HG02885 (cell line): ENCODE measurements around the gene INSRR.

Experiments
- ATAC-seq: cut with Tn5 transposase; IDR thresholded peaks from one replicate; pipeline ENCODE4 v1.9.1; 2021; ENCODE audit warnings: mild to moderate bottlenecking; ENCODE audit not compliant: unreplicated experiment, poor library complexity

Gene INSRR

DNA sequence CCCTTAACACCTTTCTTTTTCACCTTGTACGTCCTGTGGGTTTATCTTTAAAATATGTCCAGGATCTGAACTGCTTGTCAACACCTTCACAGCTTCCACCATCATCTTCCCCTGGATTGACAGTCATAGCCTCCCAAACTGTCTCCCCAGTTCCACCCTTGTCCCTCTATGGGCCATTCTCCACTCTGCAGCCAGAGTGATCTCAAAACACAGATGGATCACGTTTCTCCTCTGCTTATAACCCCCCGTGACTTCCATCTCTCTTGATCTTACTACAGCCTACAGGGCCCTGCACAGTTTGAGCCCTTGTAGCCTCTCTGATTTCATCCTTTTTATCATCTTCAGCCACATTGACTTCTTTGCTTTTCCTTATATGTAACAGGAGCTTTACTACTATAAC lies 4.3 kb downstream of the INSRR start:
- ATAC-seq: no peak

DNA sequence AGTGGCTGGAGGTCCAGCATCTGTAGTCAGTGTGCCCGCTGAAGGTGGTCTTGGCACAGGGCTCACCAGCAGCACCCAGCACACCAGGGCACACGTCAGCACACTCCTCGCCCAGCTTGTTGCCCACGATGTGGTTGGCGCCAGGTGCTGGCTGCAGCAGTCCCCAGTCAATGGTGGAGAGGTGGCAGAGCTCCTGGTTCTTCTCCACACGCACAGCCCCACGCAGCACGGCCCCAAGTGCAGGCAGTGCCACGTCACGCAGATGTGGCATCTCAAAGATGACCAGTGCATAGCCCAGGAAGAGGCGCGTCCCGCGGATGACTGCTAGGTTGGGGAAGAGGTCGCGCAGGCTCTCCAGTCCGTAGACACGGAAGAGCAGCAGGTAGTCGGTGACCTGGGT lies 5.2 kb downstream of the INSRR start:
- ATAC-seq: no peak

DNA sequence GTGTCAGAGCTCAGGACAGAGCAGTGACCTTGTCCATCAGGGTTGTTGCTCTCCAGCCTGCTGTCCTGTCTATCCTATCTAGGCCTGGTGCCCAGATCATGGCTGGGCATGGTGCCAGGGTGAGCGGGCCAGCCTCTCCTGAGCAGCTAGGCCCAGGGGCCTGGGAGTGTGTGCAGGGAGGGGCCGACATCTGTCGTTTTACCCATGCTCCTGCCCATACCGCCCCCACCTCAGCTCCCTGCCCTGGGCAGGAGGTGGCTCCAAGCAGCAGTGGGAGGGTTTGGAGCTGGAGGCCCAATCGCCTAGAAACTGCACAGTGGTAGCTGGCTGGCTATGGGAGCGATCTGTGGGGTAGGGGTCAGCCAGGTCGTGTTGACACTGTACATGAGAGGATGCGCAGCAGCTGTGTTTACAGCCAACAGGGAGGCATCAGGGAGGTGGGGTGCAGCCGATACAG lies 6.5 kb downstream of the INSRR start:
- no peak for ATAC-seq

DNA sequence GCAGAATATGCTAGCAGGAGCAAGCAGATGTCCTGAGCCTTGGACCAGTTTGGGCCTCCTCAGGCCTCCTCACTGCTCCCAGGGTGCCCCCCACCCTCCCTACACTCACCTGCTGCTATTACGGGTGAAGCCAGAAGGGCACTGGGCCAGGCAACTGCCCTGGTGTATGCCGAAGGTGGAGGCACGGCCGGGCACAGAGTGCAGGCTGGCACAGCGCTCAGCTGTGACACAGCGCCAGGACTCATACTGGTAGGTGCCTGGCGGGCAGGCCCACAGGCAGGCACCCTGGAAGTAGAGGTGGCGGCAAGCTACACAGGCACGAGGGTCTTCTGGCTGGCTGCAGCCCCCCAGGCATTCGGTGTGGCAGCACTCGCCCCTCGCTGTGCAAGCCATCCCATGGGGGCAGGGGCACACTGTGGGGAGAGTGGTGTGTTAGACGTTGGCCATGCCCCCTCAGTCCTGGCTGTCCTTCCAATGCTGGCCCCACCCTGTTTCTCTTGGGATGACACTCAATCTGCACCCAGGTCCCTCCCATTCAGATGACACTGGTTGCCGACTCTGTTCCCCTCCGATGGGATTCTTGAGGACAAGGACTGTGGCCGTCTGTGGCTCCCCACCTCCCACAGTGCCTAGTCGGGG lies 7.0 kb downstream of the INSRR start:
- ATAC-seq: no peak

DNA sequence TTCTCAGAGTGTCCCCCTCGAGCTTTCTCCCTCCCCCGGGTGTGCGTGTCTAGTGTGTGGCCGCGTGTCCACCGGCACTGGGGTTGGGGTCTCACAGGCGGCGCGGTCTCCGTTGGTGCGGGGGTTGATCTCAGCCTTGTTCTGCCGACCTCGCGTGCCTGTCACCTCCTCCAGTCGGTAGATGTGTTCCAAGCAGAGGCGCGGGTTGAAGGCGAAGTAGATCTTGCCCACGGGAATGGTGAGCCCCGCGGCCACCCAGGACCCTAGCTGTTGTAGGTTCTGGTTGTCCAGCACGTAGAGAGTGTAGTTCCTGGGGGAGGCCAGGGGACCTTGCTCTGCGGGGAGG lies 9.8 kb downstream of the INSRR start:
- no peak for ATAC-seq

DNA sequence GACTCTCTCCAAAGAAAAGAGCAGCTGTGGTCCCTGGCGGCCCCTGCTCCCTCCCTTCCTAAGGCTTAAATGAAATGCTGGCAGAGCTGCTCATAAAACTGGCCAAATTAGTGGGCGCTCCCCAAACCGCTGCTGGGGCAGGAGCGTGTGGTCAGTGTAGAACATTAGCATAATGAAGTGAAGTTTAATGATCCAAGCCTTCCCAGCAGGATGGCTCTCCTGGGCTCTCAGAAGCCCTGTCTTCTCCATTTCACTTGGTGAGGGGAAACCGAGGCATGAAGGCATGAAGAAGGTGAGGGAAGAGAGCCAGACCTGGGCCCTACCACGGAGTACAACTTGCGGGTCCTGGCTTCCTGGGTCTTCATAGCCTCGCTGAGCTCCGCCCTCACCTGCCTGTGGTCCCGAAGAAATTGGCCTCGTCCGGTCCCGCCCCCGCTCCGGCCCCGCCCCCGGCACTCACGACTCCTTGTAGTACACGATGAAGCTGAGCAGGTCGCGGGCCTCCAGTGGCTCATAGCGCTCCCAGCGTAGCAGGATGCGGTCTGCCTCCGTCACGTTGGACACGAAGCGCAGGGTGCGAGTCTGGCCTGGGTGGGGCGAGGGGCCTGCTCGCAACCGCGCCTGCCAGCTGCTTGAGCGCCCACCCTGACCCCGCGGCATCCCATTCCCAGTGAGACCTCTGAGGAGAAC lies 10.3 kb downstream of the INSRR start:
- ATAC-seq: no peak

DNA sequence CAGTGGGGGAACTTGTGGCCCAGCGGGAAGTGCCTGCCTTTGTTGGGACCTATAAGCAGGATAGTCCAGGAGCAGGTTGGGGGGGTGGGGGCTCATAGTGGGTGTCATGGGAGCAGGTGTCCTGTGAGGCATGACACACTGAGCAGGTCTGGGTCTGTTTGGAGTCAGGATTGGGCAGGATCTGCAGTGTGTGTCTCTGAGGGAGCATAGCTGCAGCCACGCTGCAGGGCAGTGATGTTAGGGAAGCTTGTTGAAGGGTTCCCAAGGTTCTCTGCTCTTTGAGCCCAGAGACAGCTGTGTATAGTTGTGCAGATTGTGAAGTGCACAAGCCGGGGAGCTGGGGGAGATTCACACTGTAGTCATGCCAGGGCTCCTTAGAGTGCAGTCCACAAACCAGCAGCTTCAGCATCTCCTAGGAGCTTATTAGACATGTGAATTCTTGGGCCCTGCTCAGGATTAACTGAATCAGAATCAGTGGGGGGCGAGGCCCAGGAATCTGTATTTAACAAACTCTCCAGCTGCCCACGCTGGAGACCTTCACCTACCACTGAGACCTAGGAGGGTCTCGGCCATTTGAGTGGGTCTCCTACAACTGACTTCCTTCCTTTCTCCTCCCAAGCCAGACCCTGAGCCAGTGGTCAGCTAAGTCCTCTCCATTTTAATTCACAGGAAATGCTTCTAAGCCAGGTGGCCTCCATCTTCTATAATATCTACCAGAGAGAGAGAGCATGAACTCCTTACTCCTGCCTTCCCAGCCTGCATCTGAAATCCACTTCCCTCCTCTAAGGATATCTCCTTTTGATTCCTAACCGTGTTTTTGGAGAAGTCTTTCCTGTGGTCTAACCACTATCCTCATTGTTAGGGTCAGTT lies 11.1 kb downstream of the INSRR start:
- ATAC-seq: no peak

DNA sequence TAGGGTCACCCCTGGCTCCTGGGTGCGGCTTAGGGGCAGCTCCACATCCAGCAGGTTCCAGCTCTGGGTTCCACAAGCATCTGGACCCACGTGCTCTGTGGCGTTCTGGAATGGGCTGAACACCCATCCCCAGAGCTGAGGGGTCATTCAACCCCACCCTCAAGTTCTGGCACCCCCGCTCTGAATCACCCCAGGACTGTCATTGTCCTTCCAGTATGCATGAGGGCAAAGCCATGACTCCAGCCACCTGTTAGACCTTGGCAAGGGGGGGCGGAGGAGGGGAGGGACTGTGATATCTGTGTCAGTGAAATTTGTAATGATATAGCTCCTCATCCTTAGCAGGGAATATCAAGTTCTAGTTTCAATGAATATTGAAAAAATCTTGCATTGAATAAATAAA lies 12.3 kb downstream of the INSRR start:
- no peak for ATAC-seq

DNA sequence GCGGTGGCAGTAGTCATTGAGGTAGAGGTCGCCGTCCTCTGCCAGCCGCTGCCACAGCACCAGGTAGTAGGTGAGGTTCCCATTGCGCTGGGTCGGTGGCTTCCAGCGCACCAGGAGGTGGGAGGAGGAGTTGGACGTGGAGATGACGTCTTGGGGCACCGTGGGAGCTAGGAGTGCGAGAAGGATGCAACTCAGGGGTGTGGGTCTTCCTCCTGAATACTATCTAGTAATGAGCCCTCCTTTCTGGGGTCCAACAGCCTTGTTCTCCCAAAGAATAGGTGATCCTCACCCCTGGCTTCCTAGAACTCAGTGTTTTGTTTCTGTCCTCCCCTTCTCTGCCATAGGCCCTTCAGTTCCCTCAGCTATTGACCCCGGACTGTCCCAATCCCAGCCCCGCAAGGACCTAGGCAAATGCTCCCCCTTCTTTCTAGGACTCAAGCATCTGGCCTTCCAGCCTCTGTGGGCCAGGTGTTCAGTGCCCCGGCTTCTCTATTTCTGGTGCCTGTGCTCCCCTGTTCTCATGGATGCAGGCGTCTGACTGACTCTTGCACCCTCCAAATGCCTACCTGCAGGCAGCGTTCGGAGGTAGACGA lies 12.9 kb downstream of the INSRR start:
- ATAC-seq: no peak

DNA sequence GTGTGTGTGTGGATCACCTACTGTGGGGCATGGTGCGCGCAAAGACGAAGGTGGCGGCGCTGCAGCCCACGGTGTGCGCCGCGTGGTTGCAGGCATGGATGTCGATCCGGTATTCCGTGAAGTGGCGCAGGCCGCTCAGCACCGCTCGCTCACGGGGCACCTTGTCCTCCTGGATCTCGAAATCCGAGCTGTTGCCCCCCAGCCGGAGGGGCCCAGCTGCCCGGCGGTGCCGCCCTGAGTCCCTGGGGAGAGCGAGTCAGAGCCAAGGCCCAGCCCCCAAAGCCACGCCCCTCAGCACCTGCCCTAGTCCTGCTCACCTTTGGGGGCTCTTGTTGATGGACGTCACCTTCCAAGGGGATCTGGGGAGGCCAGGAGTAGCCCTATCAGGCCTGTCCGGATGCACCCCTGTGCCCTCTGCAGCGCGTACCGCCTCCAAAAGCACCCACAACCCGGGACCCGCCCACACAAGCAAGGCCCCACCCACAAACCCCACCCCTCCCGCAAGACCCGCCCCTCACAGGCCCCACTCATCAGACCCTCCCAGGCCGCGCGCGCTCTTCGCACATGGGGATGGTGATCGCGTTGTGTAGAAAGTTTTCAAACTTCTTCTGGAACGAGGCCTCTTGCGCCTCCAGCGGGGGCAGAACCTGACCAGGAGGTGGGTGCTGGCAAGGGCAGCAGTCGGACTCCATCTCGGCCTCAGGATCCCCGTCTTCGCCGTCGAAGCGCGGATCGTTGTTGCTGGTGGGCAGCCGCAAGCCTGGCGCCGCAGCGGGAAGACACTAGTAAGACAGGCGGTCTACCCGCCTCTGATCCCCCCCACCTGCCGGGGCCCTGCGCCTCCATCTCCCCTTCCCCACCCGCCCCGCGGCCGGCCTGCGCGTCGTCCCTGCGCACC lies 13.6 kb downstream of the INSRR start:
- no peak for ATAC-seq

DNA sequence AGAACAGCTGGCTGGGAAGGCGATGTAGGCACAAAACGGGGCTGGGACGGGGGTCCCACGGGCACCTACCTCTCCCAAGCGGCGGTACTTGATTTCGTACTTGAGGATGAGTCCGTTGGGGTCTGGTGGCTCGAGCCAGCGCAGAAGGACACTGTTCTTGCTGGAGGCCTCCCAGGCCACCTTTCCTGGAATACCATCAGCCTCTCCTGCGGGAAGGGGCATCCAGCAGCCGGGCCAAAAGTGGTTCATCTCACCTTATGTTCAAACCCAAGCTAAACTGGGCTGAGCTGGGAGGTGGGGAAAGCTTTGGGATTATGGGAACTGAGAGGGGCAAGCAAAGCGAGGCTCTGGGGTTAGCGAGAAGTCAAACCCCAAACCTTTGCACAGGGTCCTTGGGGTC lies 14.3 kb downstream of the INSRR start:
- no peak for ATAC-seq

DNA sequence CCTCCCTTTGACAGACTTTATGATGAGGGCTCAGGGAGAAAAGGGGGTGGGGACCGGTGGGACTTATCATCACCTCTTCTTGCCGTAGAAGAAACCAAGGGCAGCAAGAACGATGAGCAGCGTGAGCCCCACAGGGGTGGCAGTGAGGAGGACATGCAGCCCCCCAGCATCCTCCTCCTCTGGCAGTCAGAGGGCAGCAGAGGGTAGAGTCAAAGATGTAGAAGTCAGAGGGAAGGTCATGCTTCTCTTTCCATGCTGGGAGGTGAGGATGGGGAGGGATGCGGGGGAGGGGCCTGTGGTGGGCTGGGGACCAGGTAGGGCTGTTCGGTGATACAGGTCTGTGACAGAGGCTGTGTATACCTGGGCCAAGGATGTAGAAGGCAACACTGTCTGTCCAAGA lies 14.8 kb downstream of the INSRR start:
- no peak for ATAC-seq

DNA sequence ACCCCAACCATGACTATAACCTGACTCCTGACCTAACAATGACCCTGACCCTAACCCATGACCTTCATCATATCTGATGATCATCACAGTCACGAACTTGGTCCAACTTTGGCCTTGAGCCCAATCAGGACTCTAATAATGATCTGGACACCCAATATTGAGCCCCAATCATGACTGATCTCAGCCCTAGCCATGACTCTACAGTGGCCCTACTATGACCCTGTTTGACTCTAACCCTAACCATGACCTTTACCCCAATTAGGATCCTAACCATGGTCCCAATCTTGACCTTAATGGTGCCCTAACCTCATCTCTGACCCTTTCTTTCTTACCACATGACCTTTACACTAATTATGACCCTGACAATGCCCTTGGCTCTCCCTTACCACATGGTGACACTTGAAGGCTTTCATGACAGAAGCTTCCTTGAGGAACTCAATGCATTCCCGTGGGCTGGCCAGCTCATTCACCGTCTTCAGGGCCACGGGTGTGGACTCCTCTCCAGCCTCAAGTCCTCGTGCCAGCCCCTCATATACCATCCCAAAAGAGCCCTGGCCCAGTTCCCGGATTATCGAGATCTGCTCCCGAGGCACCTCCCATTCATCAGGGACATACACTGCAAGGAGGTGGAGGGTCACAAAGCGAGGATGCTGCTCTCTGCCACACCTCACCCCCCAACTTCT lies 16.2 kb downstream of the INSRR start:
- no peak for ATAC-seq

DNA sequence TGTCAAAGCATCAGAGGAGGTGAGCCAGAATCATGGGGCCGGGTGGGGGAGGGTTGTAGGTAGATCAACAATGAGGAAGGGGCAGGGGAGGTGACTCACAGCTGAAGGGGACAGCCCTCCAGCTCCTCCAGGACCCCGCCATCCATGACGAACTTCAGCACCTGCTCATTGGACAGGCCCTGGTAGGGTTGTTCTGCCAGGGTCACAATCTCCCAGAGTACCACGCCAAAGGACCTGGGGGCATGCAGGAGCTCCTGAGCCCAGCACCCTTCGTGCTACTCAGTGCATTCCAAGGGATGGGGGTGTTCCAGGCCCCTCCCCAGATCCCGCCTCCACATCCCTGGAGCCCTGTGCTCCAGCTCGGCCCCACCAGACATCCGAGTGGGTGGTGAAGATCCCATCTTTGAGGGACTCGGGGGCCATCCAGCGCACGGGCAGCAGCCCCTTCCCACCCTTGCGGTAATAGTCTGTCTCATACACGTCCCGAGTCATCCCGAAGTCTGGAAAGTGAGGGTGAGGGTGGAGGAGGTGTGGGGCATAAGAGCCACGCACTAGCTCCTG lies 17.5 kb downstream of the INSRR start:
- ATAC-seq: no peak

DNA sequence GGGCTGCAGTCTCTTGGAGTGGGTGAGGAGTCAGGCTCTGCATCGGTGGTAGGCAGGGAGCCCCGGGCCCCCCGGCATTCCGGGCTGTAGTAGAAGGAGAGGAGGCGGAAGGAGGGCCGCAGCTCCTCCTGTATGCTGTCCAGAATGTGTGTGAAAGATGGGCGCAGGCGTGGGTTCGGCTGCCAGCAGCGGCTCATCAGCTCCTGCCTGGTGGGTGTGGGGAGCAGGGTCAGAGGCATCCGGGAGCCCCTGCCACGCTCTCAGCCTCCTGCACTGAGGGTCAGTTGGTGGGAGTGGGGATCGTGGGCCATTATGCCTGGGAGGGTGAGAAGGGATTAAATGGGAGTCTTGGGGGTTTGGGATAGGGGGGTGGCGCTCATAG lies 18.0 kb downstream of the INSRR start:
- ATAC-seq: no peak

DNA sequence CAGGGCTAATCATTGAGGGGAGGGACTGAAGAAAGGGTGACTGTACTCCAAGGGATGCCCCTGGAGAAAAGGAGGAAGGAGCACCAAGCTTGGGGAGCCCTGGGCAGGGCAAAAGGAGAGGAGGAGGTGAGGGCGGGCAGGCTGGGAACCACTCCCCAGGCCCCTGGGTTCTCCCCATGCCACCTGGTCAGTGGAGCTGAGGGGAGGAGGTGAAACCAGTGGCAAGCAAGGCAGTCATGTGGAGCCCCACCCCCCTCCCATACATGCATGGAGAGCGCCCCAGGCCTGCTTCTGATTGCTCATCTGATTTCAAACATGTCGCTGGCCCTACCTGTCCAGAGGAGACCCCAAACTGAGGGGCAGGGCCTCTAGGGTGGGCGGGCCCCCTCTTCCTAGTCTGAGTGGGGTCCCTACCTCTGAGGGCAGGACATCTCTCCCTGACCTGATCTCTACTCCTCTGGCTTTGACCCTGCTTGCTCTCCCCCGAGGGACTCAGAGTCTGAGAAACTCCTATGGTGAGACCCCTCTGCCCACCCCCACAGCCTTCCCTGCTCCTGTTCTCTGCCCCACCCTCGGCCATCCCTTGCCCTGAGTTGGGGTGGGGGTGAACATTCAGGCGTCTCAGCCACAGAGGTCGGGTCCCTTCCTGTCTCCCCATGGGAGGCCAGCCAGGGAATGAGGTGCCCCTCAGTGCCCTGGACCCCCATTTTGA lies 18.6 kb downstream of the INSRR start:
- no peak for ATAC-seq

DNA sequence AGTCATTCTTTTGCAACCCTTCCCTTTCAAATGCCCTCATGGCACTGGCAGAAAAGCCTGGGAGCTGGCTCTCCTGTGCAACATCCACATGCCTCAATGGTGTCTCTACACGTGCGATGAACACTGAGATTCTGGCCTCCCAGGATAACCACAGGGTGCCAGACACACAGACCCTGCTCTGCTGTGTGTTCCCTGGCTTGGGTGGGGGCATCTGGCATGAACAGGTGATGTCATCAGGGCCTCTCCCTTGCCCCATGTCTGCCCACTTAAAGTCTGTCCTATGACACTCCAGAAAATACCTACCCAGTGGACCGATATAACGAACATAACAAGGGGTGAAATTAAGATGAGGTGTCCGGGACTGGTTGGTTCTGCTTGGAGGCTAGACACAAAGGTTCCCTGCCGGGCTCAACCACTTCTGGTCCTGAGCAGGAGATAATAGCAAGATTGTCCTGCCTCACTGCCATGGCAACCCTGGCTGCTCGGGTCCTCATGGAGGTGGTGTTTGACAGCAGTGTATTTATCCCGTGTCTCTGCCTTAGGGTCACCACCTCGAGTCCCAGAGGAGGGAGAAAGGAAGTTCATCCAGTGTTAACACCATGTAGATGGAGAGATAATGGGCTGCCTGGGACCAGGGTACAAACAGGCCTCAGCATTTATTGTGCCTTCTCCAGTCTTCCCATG lies 19.3 kb downstream of the INSRR start:
- ATAC-seq: no peak

DNA sequence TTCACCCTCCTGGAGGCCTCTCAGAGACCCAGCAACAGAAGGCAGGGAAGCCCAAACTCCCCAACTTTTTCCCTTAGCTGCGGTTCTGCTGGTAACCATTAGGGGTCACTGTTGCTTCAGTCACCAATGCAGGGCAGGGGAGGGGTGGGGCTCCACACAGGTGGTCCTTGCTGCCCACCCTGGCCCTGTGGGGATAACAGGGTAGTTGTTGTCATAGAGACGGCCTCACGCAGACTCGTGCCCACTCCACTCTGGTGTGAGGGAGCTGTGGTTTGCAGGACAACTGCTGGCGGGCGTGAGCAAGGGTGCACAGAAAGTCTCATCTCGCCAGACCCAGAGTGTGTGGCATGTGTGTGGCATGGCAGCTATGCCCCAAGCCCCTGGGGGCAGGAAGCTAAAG lies 19.9 kb downstream of the INSRR start:
- no peak for ATAC-seq
